ENCODE measurements around the gene FLYWCH2.

DNA sequence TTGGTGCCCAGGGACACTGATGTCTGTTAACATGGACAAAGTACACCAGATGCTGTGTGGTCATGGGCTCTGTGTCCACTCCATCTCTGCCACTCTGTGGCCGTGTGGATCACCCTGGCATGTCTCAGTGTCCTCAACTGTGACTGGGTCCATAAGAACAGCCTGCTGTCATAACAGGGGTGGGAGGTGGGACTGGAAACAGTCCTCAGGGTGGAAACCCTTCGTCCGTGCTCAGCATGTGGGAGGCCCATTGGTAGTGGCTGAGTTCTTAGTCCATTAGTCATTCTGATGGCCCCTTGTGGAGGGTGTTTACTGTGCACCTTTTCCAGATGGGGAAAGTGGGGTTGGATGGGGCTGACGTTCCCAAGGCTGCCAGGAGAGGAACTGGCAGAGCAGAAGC is 12.8 kb downstream of the FLYWCH2 start:
- TF ChIP-seq, protein P1, sequence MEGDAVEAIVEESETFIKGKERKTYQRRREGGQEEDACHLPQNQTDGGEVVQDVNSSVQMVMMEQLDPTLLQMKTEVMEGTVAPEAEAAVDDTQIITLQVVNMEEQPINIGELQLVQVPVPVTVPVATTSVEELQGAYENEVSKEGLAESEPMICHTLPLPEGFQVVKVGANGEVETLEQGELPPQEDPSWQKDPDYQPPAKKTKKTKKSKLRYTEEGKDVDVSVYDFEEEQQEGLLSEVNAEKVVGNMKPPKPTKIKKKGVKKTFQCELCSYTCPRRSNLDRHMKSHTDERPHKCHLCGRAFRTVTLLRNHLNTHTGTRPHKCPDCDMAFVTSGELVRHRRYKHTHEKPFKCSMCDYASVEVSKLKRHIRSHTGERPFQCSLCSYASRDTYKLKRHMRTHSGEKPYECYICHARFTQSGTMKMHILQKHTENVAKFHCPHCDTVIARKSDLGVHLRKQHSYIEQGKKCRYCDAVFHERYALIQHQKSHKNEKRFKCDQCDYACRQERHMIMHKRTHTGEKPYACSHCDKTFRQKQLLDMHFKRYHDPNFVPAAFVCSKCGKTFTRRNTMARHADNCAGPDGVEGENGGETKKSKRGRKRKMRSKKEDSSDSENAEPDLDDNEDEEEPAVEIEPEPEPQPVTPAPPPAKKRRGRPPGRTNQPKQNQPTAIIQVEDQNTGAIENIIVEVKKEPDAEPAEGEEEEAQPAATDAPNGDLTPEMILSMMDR (tag by site-specific recombination; IDR thresholded peaks at IDR 0.05): no peak
- TF ChIP-seq, protein P2, sequence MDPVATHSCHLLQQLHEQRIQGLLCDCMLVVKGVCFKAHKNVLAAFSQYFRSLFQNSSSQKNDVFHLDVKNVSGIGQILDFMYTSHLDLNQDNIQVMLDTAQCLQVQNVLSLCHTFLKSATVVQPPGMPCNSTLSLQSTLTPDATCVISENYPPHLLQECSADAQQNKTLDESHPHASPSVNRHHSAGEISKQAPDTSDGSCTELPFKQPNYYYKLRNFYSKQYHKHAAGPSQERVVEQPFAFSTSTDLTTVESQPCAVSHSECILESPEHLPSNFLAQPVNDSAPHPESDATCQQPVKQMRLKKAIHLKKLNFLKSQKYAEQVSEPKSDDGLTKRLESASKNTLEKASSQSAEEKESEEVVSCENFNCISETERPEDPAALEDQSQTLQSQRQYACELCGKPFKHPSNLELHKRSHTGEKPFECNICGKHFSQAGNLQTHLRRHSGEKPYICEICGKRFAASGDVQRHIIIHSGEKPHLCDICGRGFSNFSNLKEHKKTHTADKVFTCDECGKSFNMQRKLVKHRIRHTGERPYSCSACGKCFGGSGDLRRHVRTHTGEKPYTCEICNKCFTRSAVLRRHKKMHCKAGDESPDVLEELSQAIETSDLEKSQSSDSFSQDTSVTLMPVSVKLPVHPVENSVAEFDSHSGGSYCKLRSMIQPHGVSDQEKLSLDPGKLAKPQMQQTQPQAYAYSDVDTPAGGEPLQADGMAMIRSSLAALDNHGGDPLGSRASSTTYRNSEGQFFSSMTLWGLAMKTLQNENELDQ (tag by site-specific recombination; IDR thresholded peaks at IDR 0.05; ENCODE audit: low read depth): no peak
- TF ChIP-seq ZNF558 (tag by site-specific recombination; IDR thresholded peaks at IDR 0.05): no peak

All from HEK293 (cell line).